Activated CD8-positive, alpha-beta memory T cell treated with anti-CD3 and anti-CD28 coated beads for 36 hours (primary cell): ENCODE results near the gene KLHL40. TPM values are rescaled to one million over a fixed set of nuclear protein-coding genes. Genes with fewer than 3 reads are reported as not detected.
"Not testable (repeated sequence)": the region's sequence is repeated elsewhere in the genome, so short reads cannot be mapped to it uniquely, and the experiment has no call there.

Experiments
- CTCF ChIA-PET: fragments of 350-600 bp; sonication (Branson Sonifier 250); formaldehyde crosslinking; loops from one replicate; lab custom pipeline; 2021; ENCODE audit warnings: antibody characterized with exemption; lab: Charles Lee
- POLR2A ChIA-PET: fragments of 350-600 bp; sonication (Branson Sonifier 250); formaldehyde crosslinking; loops from one replicate; lab custom pipeline; 2021; ENCODE audit warnings: antibody characterized with exemption; lab: Charles Lee
- total RNA-seq, 2 experiments: library from RNA; stranded (reverse); gene quantifications; one replicate each; pipeline ENCODE4 v1.2.3, GENCODE V29; 2021

The KLHL40 gene
- total RNA-seq, 2 experiments from 2014 or later: not detected

DNA sequence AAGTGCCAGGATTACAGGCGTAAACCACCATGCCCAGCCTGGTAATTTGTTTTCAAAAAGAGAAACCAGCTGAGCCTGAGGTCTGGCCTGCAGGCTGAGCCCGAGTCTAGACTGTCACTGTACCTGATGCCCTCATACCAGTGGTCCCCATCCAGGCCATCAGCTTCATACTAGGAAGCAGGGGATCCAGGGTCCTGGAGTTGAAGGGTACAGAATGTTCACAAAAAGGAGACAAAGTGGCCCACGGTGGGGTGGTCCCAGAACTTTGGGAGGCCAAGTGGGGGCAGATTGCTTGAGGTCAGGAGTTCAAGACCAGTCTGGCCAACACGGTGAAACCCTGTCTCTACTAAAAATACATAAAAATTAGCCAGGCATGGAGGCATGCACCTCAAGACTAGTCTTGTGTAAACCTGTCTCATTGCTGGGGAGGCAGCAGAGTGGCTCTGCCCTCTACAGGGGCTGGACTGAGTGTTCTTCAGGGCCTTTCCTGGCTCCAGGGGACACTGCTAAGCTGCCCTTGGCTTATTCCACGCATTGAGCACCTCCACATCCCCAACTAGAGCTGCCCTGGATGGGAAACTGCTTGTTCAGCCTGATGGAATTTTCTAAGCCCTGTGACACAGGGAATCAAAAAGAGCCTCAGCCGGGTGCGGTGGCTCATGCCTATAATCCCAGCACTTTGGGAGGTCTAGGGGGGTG, 25.1 kb downstream of the KLHL40 start:
- ChIA-PET POLR2A (interaction anchor here (0.7 kb wide), 1 partner anchor 20 kb away, joined by 4 read pairs; no protein-coding TSS in a partner anchor), CTCF (interaction anchor here (0.6 kb wide), 1 partner anchor 97 kb away, joined by 3 read pairs; no protein-coding TSS in a partner anchor)

DNA sequence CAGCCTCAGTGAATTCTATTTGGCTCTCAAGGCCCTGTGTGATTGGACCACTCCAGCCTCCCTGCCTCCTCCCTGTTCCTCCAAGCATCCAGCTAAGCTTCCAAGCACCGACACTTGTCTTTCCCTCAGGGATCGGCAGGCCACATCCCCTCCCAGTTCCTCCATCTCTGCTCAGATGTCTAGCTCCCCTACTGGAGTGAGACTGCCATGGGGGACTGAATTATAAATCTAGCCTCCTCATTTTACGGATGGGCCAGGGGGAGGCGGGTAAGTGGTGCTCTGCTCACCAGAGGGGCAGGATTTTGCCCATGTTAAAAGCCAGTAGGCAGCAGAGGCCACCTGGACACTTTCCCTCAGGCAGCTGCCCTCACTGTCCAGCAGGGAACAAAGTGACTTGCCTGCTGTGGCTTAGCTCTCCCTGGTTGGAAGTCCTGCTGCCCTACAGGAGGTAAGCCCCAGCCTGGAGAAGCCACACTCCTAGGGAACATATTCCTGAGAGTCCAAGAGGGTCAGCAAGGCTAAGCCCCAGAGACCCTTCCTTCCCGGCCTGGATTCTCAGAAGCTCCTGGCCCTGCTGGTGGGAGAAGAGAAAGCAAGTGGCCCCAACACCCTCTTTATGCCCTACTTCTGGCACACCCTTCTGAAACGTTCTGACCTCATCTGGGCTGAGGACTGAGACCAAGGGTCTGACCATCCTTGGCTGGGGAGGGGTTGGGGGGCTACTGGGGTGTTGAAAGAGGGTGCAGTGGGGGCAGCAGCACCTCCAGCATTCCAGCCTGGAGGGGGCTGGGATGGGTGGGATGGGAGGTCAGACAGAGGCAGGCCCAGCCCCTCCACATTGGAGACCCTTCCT, 26.4 kb downstream of the KLHL40 start:
- POLR2A ChIA-PET: no interaction called here
- CTCF ChIA-PET: interaction anchor here (0.8 kb wide), 1 partner anchor 44 kb away, joined by 3 read pairs; no protein-coding TSS in a partner anchor

DNA sequence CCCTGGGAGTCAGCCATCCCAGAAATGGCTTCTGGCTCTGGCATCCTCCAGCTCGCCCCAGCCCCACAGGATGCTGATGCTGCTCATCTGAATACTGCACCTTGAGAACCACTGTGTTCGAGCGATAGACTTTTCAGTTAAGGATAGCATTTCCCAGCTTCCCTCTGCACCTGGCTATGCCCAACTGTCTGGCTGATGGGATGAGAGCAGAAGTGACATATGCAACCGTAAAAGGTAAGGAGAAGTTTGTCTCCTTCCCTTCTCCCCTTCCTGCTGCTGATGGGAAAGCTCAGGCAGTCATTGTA, 27.0 kb downstream of the KLHL40 start:
- ChIA-PET POLR2A (no interaction called here), CTCF (no interaction called here)

DNA sequence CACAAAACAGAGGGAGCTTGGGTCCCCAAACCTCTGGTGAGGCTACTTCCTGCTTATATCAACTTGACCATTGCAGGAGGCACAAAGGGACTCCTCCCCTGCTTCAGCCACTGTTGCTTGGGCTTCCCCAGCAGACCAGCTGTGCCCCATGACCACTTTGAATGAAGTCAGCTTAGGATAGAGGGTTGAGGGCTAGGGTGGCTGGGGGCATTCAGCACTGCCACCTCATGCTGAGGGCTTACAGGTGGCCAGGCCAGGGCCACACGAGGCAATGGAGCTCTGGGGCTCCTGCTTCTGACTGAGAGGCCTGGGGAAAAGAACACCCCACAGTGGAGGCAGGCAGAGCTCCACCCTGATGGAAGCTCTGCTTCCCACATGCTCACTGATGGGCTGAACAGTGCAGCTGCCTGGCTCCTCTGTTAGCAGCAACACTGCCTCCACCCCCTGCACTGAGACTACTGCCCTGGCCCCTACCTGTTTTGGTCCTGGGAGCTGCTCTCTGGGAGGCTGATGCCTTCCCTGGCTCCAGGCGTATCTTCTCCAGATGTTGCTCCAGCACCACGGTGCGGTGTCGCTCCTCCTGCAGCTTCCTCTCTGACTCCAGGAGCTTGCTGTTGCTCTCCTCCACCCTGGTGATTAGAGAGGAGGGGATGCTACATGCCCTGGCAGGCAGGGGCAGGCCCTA, 27.5 kb downstream of the KLHL40 start:
- CTCF ChIA-PET: no interaction called here
- POLR2A ChIA-PET: no interaction called here

DNA sequence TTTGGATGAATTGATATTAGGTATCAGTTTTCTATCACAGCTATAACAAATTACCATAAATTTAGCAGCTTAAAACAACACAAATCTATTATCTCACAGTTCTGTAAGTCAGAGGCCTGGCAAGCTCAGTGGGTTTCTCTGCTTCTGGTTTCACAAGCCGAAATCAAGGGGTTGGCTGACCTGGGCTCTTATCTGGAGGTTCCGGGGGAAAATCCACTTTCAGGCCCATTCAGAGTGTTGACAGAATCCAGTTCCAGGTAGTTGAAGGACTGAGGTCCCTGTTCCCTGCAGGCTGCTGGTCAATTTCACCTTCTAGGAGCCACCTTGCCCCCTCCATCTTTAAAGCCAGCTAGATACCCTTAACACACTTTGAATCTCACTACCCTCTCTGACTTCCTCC, 28.4 kb downstream of the KLHL40 start:
- CTCF ChIA-PET: interaction anchor here (0.6 kb wide), 1 partner anchor 127 kb away, joined by 3 read pairs; no protein-coding TSS in a partner anchor
- POLR2A ChIA-PET: no interaction called here

DNA sequence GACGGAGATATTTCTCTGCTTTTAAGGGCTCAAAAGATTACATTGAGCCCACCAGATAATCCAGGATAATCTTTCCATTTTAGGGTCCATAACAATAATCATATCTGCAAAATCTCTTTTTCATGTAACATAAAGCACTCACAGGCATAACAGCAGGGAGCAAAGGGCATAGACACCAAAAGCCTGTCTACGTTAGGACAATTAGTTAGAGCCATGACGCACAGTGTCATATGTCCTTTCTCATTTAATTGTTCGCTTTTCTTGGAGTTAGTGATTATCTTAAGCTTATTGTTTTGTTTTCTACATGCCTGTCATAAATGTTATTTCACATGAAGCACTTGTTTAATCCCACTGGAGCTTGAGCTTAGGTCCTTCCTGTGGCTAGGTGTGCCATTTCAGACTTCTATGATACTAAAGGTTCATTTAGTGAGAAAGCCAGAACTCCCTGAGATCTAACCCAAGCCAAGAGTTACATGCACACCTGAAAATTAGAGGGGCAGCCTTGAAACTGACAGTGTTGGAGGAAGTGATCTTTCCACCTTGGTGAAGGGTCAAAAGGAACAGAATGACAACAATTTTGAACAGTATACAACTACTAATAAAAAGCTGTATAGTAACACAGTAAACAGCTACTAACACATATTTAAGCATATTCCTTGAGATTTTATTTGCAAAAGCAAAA, 29.0 kb downstream of the KLHL40 start:
- CTCF ChIA-PET: interaction anchor here (0.6 kb wide), 1 partner anchor 126 kb away, joined by 3 read pairs; no protein-coding TSS in a partner anchor
- POLR2A ChIA-PET: no interaction called here

DNA sequence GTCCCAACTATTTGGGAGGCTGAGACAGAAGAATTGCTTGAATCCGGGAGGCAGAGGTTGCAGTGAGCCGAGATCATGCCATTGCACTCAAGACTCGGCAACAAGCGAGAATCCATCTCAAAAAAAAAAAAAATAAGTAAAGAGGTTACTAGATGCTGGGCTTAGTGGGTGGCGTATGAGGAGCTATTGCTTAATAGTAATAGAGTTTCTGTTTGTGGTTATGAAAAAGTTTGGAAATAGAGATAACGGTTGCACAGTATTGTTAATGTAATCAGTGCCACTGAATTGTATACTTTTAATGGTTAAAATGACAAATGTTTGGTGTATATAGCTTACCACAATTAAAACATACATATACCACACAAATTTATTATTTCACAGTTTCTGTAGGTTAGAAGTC, 32.0 kb downstream of the KLHL40 start:
- ChIA-PET CTCF (interaction anchor here (0.7 kb wide), 1 partner anchor 420 kb away, joined by 5 read pairs; no protein-coding TSS in a partner anchor), POLR2A (no interaction called here)

DNA sequence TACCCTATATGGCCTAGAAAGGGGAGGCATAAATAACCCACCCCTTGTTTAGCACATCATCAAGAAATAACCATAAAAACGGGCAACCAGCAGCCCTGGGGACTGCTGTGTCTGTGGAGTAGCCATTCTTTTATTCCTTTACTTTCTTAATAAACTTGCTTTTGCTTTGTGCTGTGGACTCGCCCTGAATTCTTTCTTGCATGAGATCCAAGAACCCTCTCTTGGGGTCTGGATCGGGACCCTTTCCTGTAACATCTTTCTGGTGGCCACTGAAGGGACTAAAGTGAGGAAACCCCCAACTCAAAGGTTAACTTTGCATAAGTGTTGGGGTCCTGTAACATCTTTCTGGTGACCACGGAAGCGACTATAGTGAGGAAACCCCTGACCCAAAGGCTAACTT, 33.0 kb downstream of the KLHL40 start:
- ChIA-PET CTCF (no interaction called here), POLR2A (no interaction called here)

DNA sequence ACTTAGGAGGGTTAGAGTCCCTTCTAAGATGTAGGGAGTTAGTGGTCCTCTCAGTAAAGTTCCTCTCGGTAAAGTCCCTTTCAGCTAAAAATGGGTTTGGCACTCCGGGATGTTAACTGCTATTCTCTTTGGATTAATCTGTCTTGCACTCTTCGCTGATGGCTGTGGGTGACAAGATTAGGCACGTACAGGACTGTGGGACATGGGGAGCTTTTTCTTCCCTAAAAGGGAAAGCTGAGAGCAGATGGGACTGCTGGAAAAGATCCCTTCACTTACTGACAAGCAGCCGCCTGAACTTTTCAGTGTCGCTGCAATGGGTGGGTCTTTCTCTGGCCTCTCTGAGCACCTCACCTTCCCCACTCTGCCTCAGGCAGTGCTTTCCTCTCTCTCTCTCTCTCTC, 33.7 kb downstream of the KLHL40 start:
- POLR2A ChIA-PET: no interaction called here
- CTCF ChIA-PET: interaction anchor here (0.6 kb wide), 1 partner anchor 105 kb away, joined by 3 read pairs; no protein-coding TSS in a partner anchor

DNA sequence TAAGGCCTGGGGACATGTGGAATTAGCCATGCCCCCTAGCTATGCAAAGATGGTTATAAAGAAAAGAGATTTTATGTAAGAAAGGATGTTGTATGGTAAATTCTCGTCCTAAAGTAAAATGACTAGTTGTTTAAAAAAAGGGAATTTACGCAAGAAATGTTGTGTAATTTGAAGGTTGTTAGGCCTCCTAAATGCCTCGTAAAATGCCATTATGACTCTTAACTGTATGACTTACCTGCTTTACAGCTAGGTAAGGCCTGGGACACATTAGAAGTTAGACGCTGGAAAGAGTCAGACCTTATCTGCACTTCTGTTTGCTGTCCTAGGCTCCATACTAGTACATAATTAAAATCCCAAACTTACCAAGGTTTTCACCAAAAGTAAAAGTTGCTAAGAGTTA, 34.8 kb downstream of the KLHL40 start:
- ChIA-PET CTCF (no interaction called here), POLR2A (no interaction called here)

DNA sequence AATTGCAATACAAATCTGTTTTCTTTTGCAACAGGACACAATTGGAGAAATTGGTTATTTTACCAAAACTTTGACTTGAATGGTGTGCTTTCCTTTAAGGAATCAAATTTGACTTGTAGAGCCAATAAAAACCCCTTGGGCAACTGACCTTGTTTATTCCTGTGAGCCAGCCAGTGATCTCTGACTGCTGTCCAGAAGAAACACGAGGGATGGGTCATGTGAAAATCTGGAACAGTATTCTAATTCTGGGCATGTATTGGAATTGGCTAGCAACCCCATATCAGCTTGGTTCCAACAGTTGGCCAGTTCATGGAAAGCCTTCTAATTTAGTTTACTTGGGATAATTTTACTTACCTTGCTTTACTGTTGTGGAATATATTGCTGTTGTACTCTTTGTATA, 36.4 kb downstream of the KLHL40 start:
- POLR2A ChIA-PET: no interaction called here
- CTCF ChIA-PET: no interaction called here

DNA sequence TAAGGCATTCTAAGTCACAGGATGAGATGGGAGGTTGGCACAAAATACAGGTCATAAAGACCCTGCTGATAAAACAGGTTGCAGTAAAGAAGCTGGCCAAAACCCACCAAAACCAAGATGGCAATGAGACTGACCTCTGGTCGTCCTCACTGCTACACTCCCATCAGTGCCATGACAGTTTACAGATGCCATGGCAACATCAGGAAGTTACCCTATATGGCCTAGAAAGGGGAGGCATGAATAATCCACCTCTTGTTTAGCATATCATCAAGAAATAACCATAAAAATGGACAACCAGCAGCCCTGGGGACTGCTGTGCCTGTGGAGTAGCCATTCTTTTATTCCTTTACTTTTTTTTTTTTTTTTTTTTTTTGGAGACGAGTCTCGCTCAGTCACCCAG, 37.1 kb downstream of the KLHL40 start:
- POLR2A ChIA-PET: not testable (repeated sequence)
- CTCF ChIA-PET: interaction anchor here (0.6 kb wide), 1 partner anchor 407 kb away, joined by 3 read pairs; no protein-coding TSS in a partner anchor

DNA sequence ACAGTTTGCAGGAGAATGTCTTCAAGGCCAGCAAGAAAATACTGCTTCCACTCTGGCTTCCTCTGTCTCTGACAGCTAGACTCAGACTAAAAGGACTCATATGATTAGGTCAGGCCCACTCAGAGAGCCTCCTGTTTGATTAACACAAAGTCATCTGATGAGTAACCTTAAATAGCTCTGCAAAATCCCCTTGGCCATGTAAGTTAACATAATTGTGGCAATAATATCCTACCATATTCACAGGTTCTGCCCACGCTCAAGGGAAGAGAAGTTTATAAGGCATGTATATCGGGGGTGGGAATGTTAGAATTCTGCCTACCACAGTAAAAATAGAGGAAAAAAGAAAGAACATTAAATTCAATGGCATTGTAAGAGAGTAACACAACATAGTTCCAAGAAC, 37.9 kb downstream of the KLHL40 start:
- CTCF ChIA-PET: no interaction called here

DNA sequence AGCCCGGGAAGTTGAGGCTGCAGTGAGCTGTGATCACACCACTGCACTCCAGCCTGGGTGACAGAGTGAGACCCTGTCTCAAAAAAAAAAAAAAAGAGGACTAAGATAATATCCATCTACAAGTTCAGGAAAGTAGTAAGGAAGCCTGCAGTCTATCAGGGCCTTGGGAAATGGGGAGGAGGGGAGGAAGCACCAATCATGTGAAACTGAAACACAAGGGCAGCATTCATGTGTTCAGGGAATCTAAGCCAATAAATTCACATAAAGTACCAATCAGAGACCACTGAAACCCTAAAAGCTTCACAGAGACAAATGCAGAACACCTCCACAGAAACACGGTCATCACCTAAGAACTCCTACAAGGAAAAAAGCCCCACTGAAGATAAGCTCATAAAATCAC, 40.1 kb downstream of the KLHL40 start:
- ChIA-PET CTCF (no interaction called here), POLR2A (no interaction called here)

More for the DNA sequence above, 37.9 kb downstream of the KLHL40 start:
- POLR2A ChIA-PET: no interaction called here

DNA sequence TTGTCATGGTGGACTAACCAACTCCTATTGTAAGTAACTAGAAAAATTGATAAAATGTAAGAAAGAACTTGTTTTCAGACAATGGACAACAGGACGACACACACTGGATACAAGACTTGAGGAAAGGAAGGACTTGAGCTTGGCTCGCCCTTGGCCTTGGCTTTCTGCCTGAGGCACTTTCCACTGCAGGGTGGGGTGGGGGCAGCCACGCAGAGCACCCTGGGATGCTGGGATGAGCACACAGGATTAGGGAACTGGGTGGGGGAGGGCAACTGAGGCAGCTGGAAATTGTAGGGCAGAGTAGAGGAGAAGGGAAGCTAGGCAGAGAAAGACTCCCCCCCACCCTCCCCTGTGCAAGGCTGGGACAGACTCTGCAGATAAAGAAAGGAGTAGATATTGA, 42.7 kb downstream of the KLHL40 start:
- ChIA-PET POLR2A (no interaction called here), CTCF (no interaction called here)

DNA sequence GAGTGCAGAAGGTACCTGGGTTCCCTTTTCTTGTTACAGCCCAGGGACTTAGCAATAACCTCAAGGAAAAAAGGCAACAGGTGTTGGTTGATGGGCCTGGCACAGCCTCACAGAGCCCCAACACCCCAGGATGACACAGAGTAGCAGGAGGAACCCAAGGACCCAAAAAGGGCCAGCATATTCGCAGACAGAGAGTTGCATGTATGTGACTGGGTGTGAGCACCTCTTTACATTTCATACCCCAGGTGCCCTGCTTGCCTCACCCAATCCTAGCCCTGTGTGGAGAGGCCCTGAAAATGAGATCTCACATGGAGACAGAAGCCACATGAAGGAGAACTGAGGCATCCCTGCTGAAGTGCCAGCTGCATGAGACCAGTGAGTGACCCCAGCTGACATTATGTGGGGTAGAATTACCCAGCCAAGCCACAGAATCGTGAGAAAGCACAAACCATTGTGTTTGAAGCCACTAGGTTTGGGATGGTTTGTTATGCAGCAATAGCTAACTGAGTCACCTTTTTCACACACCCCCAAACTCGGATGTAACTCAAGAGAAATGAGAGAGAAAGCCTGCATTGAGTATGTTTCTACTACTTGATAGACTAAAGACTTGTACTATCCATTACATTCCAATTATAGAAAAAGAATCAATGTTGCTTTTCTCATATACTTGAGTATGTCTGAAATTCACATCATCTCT, 43.5 kb downstream of the KLHL40 start:
- POLR2A ChIA-PET: interaction anchor here (0.6 kb wide), 1 partner anchor 119 kb away, joined by 4 read pairs; no protein-coding TSS in a partner anchor

DNA sequence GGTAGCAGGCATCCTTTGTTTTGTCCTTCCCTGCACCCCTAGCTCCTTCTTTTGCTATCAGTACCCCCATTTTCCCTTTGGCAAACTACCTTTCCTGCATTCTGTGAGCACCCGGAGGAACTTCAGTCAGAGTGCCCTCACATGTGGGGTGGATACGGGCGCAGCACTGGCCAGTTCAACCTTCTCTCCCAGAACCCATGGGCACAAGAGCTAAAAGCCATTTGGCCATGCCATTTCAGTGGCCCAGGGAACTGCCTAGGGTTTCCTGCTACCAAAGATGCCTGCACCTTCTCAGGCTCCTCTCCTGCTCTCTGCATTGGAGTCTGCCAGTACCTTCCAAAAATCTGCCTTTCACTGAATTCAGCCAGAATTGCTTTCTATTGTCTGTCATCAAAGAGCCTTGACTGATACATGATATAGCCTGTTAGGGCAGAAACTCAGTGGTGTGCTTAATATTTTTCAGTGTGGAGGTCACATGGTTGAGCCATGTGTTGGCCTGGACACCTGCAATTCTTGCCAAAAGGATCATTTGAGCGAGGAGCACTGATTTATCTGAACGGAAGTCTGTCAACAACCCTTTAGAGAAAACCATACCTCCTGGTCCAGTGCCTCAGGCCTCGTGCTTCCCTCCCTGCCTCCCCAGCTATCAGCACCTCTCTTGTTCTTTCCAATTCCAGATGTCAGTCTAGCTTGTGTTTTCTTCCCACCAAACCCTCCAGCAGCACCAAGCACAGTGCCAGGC, 44.2 kb downstream of the KLHL40 start:
- POLR2A ChIA-PET: interaction anchor here (0.6 kb wide), 1 partner anchor 120 kb away, joined by 4 read pairs; no protein-coding TSS in a partner anchor
- CTCF ChIA-PET: no interaction called here

More for the DNA sequence above, 43.5 kb downstream of the KLHL40 start:
- CTCF ChIA-PET: no interaction called here

DNA sequence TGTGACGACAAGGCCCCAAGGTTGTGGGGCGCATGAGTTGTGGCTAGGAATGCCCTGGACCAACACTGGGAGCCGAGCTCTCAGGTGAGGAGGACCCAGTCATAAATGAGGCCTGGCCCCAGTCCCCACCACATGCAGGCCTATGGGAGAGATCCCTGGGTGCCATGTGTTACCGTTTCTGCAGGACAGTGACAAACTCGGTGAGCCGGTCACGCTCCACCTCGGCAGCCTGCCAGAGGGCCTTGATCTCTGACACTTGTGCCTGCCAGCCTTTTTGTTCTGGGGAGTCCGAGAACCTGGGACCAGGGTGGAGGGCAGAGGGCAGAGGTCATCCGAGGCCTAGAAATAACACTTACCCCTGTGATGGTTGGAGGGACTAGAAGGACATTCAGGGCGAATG, 45.0 kb downstream of the KLHL40 start:
- ChIA-PET CTCF (no interaction called here), POLR2A (no interaction called here)
